Memory B cell (primary cell): Measurements from ENCODE around the gene BUB1.
"Not testable (repeated sequence)": the region's sequence is repeated elsewhere in the genome, so short reads cannot be mapped to it uniquely, and the experiment has no call there.

Experiments
- ATAC-seq: fragments of 150-1000 bp; cut with Tn5 transposase; 2 replicates; pipeline ENCODE4 v1.10.0; 2021; ENCODE audit warnings: low read depth, mild to moderate bottlenecking, moderate library complexity
- DNase-seq, 2 donors: peaks; one replicate each; pipeline ENCODE4 v3.0.0; 2022; ENCODE audit warnings: low spot score in 2 of 2
- H3K27ac Mint-ChIP-seq: one replicate; pipeline ENCODE4 v1.8.0; 2022; ENCODE audit warnings: mild to moderate bottlenecking, moderate library complexity, mixed read lengths
- H3K27me3 Mint-ChIP-seq: one replicate; pipeline ENCODE4 v1.8.0; 2022; ENCODE audit warnings: mixed read lengths
- H3K36me3 Mint-ChIP-seq: one replicate; pipeline ENCODE4 v1.8.0; 2022; ENCODE audit warnings: mild to moderate bottlenecking, mixed read lengths
- H3K4me1 Mint-ChIP-seq: one replicate; pipeline ENCODE4 v1.8.0; 2022; ENCODE audit warnings: mixed read lengths
- H3K4me3 Mint-ChIP-seq: one replicate; pipeline ENCODE4 v1.8.0; 2022; ENCODE audit warnings: mild to moderate bottlenecking, moderate library complexity, mixed read lengths
- H3K9me3 Mint-ChIP-seq: one replicate; pipeline ENCODE4 v1.8.0; 2022; ENCODE audit warnings: mixed read lengths

The BUB1 gene

GRCh38 chr2:110610613-110611250 is 67.1 kb downstream of the BUB1 start:
- not testable (repeated sequence) for H3K9me3 Mint-ChIP-seq, H3K4me3 Mint-ChIP-seq, H3K27me3 Mint-ChIP-seq, H3K36me3 Mint-ChIP-seq, H3K4me1 Mint-ChIP-seq, DNase-seq, H3K27ac Mint-ChIP-seq
- peak; percentile 64 for ATAC-seq

- ATAC-seq: peak; percentile 72
- not testable (repeated sequence) for H3K4me1 Mint-ChIP-seq, H3K27ac Mint-ChIP-seq, DNase-seq, H3K36me3 Mint-ChIP-seq, H3K4me3 Mint-ChIP-seq, H3K27me3 Mint-ChIP-seq, H3K9me3 Mint-ChIP-seq
Measured at GRCh38 chr2:110609843-110610612, 67.8 kb downstream of the BUB1 start.

DNA sequence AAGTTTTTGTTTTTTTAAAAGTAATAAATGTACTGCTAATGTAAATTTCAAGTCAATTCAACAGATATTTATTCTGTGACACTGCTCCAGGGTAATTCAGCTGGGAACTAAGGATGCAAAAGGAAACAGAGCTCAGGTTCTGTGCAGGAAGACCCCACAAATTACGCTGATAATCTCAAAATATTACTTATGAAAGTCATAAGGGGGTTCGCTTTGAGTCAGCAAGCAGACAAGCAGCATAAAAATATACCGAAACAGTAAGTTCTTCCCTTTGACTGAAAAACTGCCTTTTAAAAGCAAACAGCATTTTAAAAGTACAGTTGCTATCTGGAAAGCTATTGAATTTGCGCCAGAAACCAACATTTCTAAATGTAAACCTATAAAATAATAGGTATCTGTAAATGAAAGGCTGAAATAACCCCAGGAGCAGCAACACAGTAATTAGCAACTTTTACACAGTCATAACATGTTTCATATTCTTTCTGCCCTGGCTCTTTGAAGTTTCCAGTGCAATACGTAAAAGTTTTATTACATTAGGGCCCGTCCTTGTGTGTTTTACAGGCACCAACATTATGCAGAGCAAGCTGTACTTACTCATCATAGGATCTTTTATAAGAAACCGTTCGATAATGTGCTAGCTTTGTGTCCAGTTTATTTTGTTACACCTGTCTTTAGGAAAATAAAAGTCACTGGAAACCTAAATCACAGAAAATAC is 68.9 kb downstream of the BUB1 start:
- not testable (repeated sequence) for H3K27me3 Mint-ChIP-seq, H3K36me3 Mint-ChIP-seq, DNase-seq, H3K27ac Mint-ChIP-seq, H3K4me1 Mint-ChIP-seq, H3K9me3 Mint-ChIP-seq, ATAC-seq, H3K4me3 Mint-ChIP-seq

DNA sequence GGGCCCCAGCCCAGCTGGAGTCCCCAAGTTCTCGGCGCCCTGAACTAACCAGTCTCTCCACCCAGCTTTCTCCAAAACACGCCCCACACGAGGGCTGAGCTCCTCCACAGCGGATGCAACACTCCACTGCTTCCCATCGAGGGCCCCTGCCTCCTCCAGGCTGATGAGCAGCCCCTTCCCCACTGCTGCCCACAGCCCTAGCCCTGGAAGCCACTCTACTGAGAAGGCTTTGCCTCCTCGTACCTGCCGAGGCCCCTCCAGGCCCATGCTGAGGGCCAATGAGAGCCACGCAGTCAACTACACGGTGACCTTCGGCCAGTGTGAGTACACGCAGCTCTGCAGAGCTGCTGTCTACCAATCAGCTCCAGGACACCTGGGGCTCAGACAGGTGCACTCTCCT is 72.8 kb downstream of the BUB1 start:
- H3K4me1 Mint-ChIP-seq, H3K36me3 Mint-ChIP-seq, ATAC-seq, H3K27me3 Mint-ChIP-seq, DNase-seq, H3K9me3 Mint-ChIP-seq, H3K27ac Mint-ChIP-seq, H3K4me3 Mint-ChIP-seq: not testable (repeated sequence)

DNA sequence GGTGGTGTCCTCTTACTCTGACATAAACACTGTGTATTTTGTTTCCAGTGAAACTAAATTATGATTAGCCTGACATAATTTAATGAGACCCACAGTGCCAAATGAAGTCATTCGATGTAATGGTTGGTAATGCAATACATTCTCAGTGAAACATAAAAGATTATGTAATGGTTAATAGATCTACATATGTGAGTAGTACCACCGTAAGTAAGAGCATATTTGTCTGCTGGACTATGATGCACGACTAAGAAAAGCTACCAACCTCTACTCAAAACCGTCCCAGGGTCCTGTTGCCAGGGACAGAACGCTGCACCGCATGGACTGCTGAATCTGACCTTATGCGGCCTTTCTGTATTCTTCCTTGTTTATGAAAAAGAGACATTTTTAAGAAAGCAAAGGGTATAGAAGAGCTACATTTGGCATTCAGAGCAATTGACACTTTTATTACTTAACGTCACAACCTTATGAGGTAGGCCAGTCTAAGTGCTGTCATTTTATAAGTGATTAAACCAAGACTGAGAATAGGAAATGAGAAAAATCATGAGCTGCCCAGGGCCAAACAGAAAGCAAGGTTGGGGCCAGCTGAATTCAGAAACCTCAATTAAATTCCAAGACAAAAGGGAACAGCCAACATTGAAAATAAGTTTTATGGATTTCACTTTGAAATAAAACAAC is 73.8 kb downstream of the BUB1 start:
- H3K9me3 Mint-ChIP-seq, DNase-seq, H3K27me3 Mint-ChIP-seq, H3K27ac Mint-ChIP-seq, H3K4me1 Mint-ChIP-seq, ATAC-seq, H3K36me3 Mint-ChIP-seq, H3K4me3 Mint-ChIP-seq: not testable (repeated sequence)

- not testable (repeated sequence) for H3K27ac Mint-ChIP-seq, H3K36me3 Mint-ChIP-seq, H3K4me3 Mint-ChIP-seq, H3K9me3 Mint-ChIP-seq, H3K27me3 Mint-ChIP-seq, DNase-seq, ATAC-seq, H3K4me1 Mint-ChIP-seq
Measured at GRCh38 chr2:110602139-110602538, 75.7 kb downstream of the BUB1 start.

DNA sequence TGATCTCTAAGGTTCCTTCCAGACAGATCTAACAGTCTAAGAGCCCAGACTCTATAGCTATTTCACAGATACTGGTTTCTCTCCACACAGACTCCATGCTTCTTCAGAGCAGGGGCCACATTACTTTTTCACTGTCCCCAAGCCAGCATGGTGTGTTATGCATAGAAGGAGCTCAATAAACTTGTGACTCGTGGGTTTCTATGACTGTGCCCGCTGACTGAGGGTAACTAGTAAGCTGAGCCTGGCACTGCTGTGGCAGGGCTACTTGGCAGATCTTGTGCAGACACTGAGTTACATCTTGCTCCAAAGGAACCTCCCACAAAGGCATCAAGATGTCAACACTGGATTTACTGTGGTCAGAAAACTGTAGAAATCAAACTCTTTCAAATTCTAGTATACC is 85.9 kb downstream of the BUB1 start:
- H3K4me3 Mint-ChIP-seq, DNase-seq: not testable (repeated sequence)

DNA sequence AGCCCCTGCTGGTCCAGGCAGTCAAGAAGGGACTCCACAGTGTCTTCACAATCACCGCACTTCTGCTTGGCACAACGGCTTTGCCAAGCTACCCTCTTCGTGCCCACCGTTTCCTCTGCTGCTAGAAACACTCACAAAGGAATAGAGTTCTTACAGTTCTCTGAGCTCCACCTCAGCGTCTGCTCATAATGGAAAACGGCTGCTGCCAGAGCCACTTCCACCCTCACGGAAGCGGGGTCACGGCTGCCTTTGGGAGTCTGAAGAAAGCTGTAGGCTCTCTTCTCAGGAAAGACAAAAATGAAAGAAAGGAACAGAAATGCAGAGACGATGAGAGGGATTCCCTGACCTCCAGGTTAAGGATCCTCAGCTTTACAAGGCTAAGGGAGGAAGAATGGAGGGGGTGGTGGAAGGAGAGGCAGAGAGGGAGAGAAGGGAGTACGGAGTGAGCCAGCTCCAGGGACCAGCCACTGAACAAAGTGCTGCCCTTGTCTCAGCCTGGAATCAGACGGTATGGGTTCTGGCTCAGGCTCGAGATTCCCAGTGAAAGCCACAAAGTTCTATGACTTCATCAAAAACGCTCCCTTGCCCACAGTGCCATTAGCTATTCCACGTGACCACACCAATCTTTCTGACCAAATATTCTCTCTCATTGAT is 88.1 kb downstream of the BUB1 start:
- H3K4me3 Mint-ChIP-seq, H3K9me3 Mint-ChIP-seq, H3K4me1 Mint-ChIP-seq, ATAC-seq, DNase-seq, H3K27ac Mint-ChIP-seq, H3K36me3 Mint-ChIP-seq, H3K27me3 Mint-ChIP-seq: not testable (repeated sequence)

More for the DNA sequence above, 85.9 kb downstream of the BUB1 start:
- H3K9me3 Mint-ChIP-seq, H3K27ac Mint-ChIP-seq, ATAC-seq, H3K4me1 Mint-ChIP-seq, H3K36me3 Mint-ChIP-seq, H3K27me3 Mint-ChIP-seq: not testable (repeated sequence)

DNA sequence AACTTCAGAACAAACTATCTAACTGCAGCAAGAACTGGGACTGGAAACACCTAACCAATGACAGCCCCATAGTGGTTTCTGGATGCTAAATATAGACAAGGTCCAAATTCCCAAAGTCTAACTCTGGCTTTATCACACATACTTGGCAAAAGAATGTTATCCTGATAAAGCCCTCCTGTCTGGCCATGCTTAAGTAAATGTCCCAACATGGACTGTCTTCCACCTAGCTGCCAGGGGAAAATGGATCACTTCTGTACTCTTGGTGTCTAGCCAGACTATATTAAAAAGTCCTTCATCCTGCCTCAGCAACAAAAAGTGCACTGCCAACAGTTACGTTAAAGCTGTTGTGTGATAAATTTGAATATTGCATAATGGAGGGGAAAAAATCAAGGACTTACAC is 89.3 kb downstream of the BUB1 start:
- H3K36me3 Mint-ChIP-seq, DNase-seq, H3K27me3 Mint-ChIP-seq, H3K9me3 Mint-ChIP-seq, ATAC-seq, H3K27ac Mint-ChIP-seq, H3K4me1 Mint-ChIP-seq, H3K4me3 Mint-ChIP-seq: not testable (repeated sequence)
